Rectal smooth muscle tissue (tissue), 1 donor: ENCODE results near the gene SPATA2.

Experiments used
- H3K27ac ChIP-seq: one replicate; pipeline ENCODE4 v1.7.0; 2013; ENCODE audit warnings: low read depth, low read length, inconsistent platforms
- H3K27me3 ChIP-seq: one replicate; pipeline ENCODE4 v1.7.0; 2013; ENCODE audit warnings: low read length; ENCODE audit not compliant: control insufficient read depth, insufficient read depth
- H3K36me3 ChIP-seq: one replicate; pipeline ENCODE4 v1.7.0; 2013; ENCODE audit warnings: low read length; ENCODE audit not compliant: control insufficient read depth, insufficient read depth
- H3K4me1 ChIP-seq: one replicate; pipeline ENCODE4 v1.7.0; 2013; ENCODE audit warnings: low read length; ENCODE audit not compliant: control insufficient read depth, insufficient read depth
- H3K4me3 ChIP-seq: one replicate; pipeline ENCODE4 v1.7.0; 2013; ENCODE audit warnings: low read length
- H3K9ac ChIP-seq: one replicate; pipeline ENCODE4 v1.7.0; 2013; ENCODE audit warnings: low read length

The SPATA2 gene

DNA sequence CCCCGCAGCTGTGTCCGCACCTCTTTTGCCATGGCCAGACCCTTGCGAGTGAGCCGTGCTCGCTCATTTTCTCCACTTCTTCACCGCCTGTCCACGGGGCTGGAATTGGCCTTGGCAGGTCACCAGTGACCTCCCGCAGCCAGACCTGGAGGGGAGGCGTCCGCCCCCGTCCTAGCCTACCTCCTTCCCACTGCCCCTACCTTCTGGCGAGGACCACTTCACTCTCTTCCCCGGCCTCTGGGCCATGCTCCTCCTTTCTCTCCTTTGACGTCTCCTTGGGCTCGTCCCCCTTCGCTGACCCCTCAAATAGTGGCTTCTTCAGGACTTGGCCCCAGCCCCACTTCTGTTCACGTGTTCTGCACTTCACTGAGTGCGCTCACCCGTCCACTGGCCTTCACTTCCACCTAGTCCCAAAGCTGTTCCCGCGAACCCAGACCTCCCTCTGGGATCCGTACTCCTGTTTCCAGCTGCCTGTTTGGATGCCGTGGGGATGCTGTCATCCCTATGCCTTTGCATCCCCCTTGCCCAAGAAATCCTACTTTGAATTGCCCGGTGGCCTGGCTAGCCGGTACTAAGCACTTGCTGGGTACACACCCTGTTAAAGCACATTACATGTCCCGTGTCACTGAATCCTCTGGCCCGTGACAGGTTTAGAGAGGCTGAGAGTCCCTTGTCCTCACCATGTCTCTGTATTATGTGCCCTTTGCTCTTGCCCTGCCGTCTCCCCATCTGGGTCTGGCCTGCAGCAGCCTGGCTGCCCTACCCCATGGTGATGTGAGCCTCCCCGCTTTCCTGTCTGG lies 33.0 kb downstream of the SPATA2 start:
- no peak overlapping the region for H3K4me3 ChIP-seq
- H3K9ac ChIP-seq: no peak overlapping the region
- peaks cover 24% of the 10 kb centered on the region for H3K36me3 ChIP-seq

DNA sequence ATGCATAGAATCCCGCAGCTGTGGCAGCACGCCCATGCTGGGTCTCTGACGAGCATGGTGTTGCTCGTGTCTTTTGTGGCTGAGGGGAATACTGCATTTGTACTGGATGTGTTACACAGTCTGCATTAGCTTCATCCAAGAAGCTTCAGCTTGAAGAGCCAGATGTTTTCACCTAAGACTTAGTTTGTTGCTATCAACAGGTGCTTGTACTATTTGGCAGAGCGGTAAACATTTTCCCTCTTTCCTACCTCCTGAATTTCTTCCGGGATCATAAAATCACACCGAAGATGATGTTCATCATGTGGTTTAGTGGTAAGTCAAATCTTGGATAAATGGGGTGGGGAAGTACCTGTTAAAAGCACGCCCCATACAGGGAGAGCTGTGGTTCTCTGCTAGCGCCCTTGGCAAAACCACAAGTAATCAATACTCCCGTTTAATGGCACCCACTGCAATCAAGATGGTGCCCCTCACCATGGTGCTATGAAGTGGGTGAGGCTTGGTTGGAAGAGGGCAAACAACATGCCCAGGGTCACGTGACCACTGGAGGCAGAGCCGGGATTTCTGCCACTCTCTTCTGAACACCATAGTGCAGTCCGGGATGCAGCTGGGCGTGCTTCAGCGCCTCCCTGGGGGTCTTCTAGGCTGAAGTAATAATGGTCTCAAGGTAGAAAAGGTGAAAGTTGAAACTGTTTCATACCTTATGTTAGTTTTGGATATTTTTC lies 34.4 kb downstream of the SPATA2 start:
- H3K27me3 ChIP-seq: no peaks in the 10 kb centered on the region
- H3K27ac ChIP-seq: no peak overlapping the region
- peaks cover 2% of the 10 kb centered on the region for H3K4me1 ChIP-seq
- peaks cover 19% of the 10 kb centered on the region for H3K36me3 ChIP-seq
- no peak overlapping the region for H3K9ac ChIP-seq
- no peak overlapping the region for H3K4me3 ChIP-seq

More for the DNA sequence above, 33.0 kb downstream of the SPATA2 start:
- no peak overlapping the region for H3K27ac ChIP-seq
- no peaks in the 10 kb centered on the region for H3K27me3 ChIP-seq
- H3K4me1 ChIP-seq: peaks cover 2% of the 10 kb centered on the region

- Histone ChIP-seq H3K27ac (no peak overlapping the region), H3K27me3 (no peaks in the 10 kb centered on the region), H3K4me3 (no peak overlapping the region), H3K4me1 (peaks cover 2% of the 10 kb centered on the region), H3K9ac (no peak overlapping the region), H3K36me3 (peaks cover 15% of the 10 kb centered on the region)
Measured at GRCh38 chr20:49880177-49880576, 35.2 kb downstream of the SPATA2 start.

DNA sequence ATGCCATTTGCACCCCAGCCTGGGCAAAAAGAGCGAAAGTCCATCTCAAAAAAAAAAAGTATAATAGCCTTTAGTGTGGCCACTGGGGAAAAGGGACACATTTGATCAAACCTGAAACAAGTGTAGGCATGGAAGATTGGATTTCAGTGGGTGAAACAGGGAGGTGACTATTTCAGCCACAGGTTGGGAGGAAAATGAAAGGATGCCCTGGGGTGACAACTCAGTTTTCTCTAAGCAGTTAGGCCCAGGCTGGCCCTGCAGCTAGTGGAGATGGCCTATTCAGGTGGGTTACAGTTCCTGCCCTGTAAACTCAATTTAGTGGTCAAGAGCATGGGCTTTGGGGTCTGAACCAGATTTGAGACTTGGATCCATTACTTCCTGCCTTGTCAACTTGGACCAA lies 36.4 kb downstream of the SPATA2 start:
- Histone ChIP-seq H3K9ac (no peak overlapping the region), H3K36me3 (peaks cover 17% of the 10 kb centered on the region), H3K4me3 (no peak overlapping the region), H3K4me1 (peaks cover 2% of the 10 kb centered on the region), H3K27ac (no peak overlapping the region), H3K27me3 (no peaks in the 10 kb centered on the region)

DNA sequence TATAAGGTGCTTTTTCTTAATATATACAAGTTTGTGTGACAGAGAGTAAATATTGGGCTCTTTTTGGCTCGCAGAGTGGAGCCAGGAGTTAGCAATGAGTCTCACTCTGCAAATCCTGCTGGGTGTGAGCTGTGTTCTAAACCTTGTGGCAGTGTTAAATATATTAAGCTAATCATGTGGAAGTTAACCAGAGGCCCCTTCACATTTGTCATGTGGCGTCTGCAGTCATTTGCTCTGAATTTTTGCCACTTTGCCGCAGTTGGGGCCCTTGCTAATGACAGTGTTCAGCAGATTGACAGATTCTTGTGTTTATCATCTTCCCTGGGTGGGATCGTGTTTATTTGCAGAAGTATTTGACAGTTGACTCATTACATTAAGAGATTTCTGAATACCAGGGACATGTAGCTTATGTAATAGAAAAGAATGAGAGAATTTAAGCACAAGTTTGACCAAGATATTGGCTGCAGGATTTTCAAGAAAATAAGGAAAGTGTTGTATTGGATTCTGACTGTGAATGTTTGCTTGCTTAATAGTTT lies 37.9 kb downstream of the SPATA2 start:
- Histone ChIP-seq H3K9ac (no peak overlapping the region), H3K36me3 (peaks cover 9% of the 10 kb centered on the region), H3K4me3 (no peak overlapping the region), H3K27me3 (no peaks in the 10 kb centered on the region), H3K27ac (no peak overlapping the region), H3K4me1 (peaks cover 2% of the 10 kb centered on the region)

GRCh38 chr20:49874696-49875095 lies 40.6 kb downstream of the SPATA2 start:
- Histone ChIP-seq H3K36me3 (peaks cover 3% of the 10 kb centered on the region), H3K9ac (no peak overlapping the region), H3K4me1 (peaks cover 2% of the 10 kb centered on the region), H3K27ac (no peak overlapping the region), H3K4me3 (no peak overlapping the region), H3K27me3 (no peaks in the 10 kb centered on the region)

- Histone ChIP-seq H3K4me3 (no peak overlapping the region), H3K9ac (no peak overlapping the region), H3K4me1 (no peaks in the 10 kb centered on the region), H3K36me3 (peaks cover 5% of the 10 kb centered on the region), H3K27ac (no peak overlapping the region), H3K27me3 (no peaks in the 10 kb centered on the region)
Measured at GRCh38 chr20:49872056-49872455, 43.3 kb downstream of the SPATA2 start.

DNA sequence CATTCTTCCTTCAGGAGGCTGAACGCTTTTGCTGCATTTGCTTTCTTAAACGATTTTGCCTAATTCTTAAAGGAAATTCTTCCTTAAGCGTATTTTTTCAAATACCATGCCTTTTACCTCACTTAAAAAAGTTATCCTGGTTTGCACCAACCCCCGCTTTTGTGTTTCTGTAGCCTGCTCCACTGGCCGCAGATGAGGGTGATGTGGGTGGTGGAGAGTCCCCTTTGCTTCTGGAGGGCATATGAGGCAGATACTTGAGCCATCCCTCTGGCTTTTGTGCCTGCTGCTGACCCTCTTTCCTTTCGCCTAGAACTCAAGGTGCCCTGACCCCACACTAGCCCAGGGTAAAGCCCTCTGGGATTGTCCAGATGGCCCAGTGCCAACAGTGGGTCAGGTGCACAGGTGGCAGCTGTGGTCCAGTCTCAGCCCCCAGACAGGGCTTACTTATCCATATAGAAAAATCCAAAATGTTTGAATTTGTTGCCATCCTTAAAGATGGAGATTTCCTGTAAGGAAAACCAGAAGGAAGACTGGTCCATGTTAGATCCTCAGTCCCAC lies 43.9 kb downstream of the SPATA2 start:
- H3K36me3 ChIP-seq: peaks cover 5% of the 10 kb centered on the region
- H3K27me3 ChIP-seq: no peaks in the 10 kb centered on the region
- no peaks in the 10 kb centered on the region for H3K4me1 ChIP-seq
- no peak overlapping the region for H3K9ac ChIP-seq
- no peak overlapping the region for H3K27ac ChIP-seq
- H3K4me3 ChIP-seq: no peak overlapping the region

GRCh38 chr20:49870261-49870660 lies 45.1 kb downstream of the SPATA2 start:
- no peak overlapping the region for H3K4me3 ChIP-seq
- H3K27me3 ChIP-seq: no peaks in the 10 kb centered on the region
- peaks cover 14% of the 10 kb centered on the region for H3K36me3 ChIP-seq
- H3K27ac ChIP-seq: no peak overlapping the region
- H3K9ac ChIP-seq: no peak overlapping the region
- no peaks in the 10 kb centered on the region for H3K4me1 ChIP-seq

- no peak overlapping the region for H3K4me3 ChIP-seq
- no peaks in the 10 kb centered on the region for H3K4me1 ChIP-seq
- no peak overlapping the region for H3K9ac ChIP-seq
- H3K27me3 ChIP-seq: no peaks in the 10 kb centered on the region
- peaks cover 17% of the 10 kb centered on the region for H3K36me3 ChIP-seq
- H3K27ac ChIP-seq: no peak overlapping the region
Measured at GRCh38 chr20:49868964-49869363, 46.4 kb downstream of the SPATA2 start.

GRCh38 chr20:49868538-49868937 lies 46.8 kb downstream of the SPATA2 start:
- no peaks in the 10 kb centered on the region for H3K4me1 ChIP-seq
- H3K27me3 ChIP-seq: no peaks in the 10 kb centered on the region
- H3K36me3 ChIP-seq: peaks cover 17% of the 10 kb centered on the region
- no peak overlapping the region for H3K27ac ChIP-seq
- no peak overlapping the region for H3K4me3 ChIP-seq
- no peak overlapping the region for H3K9ac ChIP-seq

DNA sequence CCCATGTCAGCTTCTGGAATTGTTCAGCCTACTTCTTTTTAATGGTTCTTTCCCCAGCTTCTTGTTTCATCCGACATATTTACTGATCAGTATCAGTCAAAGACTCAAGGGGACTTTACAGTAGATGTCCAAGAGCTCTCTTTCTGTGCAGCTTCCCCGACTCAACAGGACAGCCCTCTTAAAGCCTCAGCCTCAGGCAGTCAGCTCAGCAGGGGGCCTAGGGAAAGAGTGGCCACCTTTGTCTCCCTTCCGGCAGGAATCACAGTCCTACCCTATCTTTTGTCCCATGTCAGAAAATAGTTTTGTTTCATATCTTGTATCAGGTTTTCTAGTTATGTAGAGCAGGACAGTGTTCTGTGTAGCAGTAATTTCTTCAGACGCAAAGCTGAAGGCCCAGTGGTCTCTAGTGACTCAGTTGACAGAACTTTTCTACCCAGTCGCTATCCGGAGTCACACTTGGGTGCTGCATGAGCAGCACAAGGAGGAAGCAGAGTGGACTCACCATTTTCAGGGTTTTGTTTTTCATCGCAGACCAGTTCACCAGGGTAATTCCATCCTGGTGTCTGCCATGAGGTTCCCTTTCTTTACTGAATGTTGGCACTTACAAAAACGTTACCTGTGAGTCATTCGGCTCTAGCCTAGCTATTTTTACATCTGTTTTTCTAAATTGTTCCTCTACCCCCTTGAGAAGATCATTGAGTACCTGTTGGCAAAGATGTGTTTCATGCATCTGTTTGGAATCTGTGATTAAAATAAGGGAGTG lies 47.7 kb downstream of the SPATA2 start:
- Histone ChIP-seq H3K9ac (no peak overlapping the region), H3K27me3 (no peaks in the 10 kb centered on the region), H3K36me3 (peaks cover 17% of the 10 kb centered on the region)

More for the DNA sequence above, 47.7 kb downstream of the SPATA2 start:
- Histone ChIP-seq H3K4me3 (no peak overlapping the region), H3K27ac (no peak overlapping the region), H3K4me1 (no peaks in the 10 kb centered on the region)
